Activated CD8-positive, alpha-beta T cell treated with anti-CD3 and anti-CD28 coated beads for 36 hours (primary cell): ENCODE data around the gene LIX1L. TPM values are rescaled to one million over a fixed set of nuclear protein-coding genes. Genes with fewer than 3 reads are reported as not detected.

Experiments
- ATAC-seq: fragments of 200-7000 bp; cut with Tn5 transposase; one replicate; pipeline ENCODE4 v1.10.0; 2021; ENCODE audit warnings: mild to moderate bottlenecking, moderate library complexity
- CTCF ChIA-PET: fragments of 350-600 bp; sonication (Branson Sonifier 250); formaldehyde crosslinking; loops from one replicate; lab custom pipeline; 2021; ENCODE audit warnings: antibody characterized with exemption; lab: Charles Lee
- POLR2A ChIA-PET: fragments of 350-600 bp; sonication (Branson Sonifier 250); formaldehyde crosslinking; loops from one replicate; lab custom pipeline; 2021; ENCODE audit warnings: antibody characterized with exemption; lab: Charles Lee
- DNase-seq: peaks from one replicate; pipeline ENCODE4 v3.0.0-alpha.2; 2020
- H3K27ac Mint-ChIP-seq: one replicate; pipeline ENCODE4 v1.8.0; 2021; ENCODE audit warnings: mild to moderate bottlenecking, mixed read lengths
- H3K27me3 Mint-ChIP-seq: one replicate; pipeline ENCODE4 v1.8.0; 2021; ENCODE audit warnings: mixed read lengths
- H3K36me3 Mint-ChIP-seq: one replicate; pipeline ENCODE4 v1.8.0; 2021; ENCODE audit warnings: low read depth, mixed read lengths
- H3K4me1 Mint-ChIP-seq: one replicate; pipeline ENCODE4 v1.8.0; 2021; ENCODE audit warnings: low read depth, mixed read lengths
- H3K4me3 Mint-ChIP-seq: one replicate; pipeline ENCODE4 v1.8.0; 2021; ENCODE audit warnings: mild to moderate bottlenecking, moderate library complexity, mixed read lengths
- H3K9me3 Mint-ChIP-seq: one replicate; pipeline ENCODE4 v1.8.0; 2021; ENCODE audit warnings: mixed read lengths
- CTCF ChIP-seq: fragments of 200-600 bp; IDR thresholded peaks from one replicate; pipeline ENCODE4 v1.8.0; 2022; ENCODE audit warnings: antibody characterized with exemption, mild to moderate bottlenecking
- intact Hi-C: fragments of 100-400 bp; cut with micrococcal nuclease; formaldehyde crosslinking; loops from one replicate; pipeline ENCODE4 v1.10.0; 2022
- total RNA-seq, 2 experiments: library from RNA; stranded (reverse); gene quantifications; one replicate each; pipeline ENCODE4 v1.2.3, GENCODE V29; 2021

The LIX1L gene
- total RNA-seq, 2 experiments from 2014 or later = 41.5 to 43.6 TPM

GRCh38 chr1:145908653-145909052, 49.2 kb downstream of the LIX1L start:
- Mint-ChIP-seq H3K4me1 (peaks cover 9% of the 10 kb centered on the region), H3K27me3 (no peaks in the 10 kb centered on the region), H3K36me3 (peaks cover 11% of the 10 kb centered on the region), H3K4me3 (no peak overlapping the region), H3K9me3 (no peaks in the 10 kb centered on the region), H3K27ac (no peak overlapping the region)
- ATAC-seq (no peak), DNase-seq (no peak)
- ChIA-PET POLR2A (interaction anchor here (0.8 to 2.1 kb wide), 4 partner anchors 10 to 35 kb away, joined by 3 to 10 read pairs (median 6); partner anchors contain the start of genes PEX11B and RBM8A), CTCF (interaction anchor here (0.6 to 7.0 kb wide), 10 partner anchors 16 to 97 kb away, joined by 3 to 108 read pairs (median 9); partner anchors contain the start of genes ANKRD35, NUDT17, PIAS3 and RBM8A)
- intact Hi-C loops = no loop called here
- no peak for TF ChIP-seq CTCF

GRCh38 chr1:145906954-145907753, 50.7 kb downstream of the LIX1L start:
- H3K4me1 Mint-ChIP-seq = peaks cover 5% of the 10 kb centered on the region
- no peaks in the 10 kb centered on the region for H3K27me3 Mint-ChIP-seq
- CTCF ChIA-PET = interaction anchor here (1.2 to 7.0 kb wide), 4 partner anchors 15 to 59 kb away, joined by 4 to 108 read pairs (median 18); partner anchors contain the start of genes ANKRD35 and NUDT17
- TF ChIP-seq CTCF = no peak
- H3K36me3 Mint-ChIP-seq = peaks cover 6% of the 10 kb centered on the region
- H3K27ac Mint-ChIP-seq = no peak overlapping the region
- DNase-seq (no peak), ATAC-seq (no peak)
- POLR2A ChIA-PET = interaction anchor here (1.4 kb wide), 1 partner anchor 20 kb away, joined by 9 read pairs; the partner anchor contains the start of gene RBM8A
- H3K9me3 Mint-ChIP-seq = no peaks in the 10 kb centered on the region
- intact Hi-C loops = no loop called here
- H3K4me3 Mint-ChIP-seq = no peak overlapping the region

GRCh38 chr1:145901312-145902021, 56.4 kb downstream of the LIX1L start:
- no peaks in the 10 kb centered on the region for H3K36me3 Mint-ChIP-seq
- no peak overlapping the region for H3K27ac Mint-ChIP-seq
- CTCF ChIA-PET = interaction anchor here (1.0 to 2.2 kb wide), 4 partner anchors 8 to 41 kb away, joined by 3 to 6 read pairs (median 4); partner anchors contain the start of gene ITGA10
- H3K9me3 Mint-ChIP-seq = no peaks in the 10 kb centered on the region
- no peaks in the 10 kb centered on the region for H3K4me1 Mint-ChIP-seq
- DNase-seq (no peak), ATAC-seq (no peak)
- POLR2A ChIA-PET = interaction anchor here (0.6 to 1.0 kb wide), 2 partner anchors 11 to 42 kb away, joined by 3 read pairs; partner anchors contain the start of gene PIAS3
- H3K27me3 Mint-ChIP-seq = no peaks in the 10 kb centered on the region
- H3K4me3 Mint-ChIP-seq = no peak overlapping the region
- intact Hi-C loops = no loop called here
- no peak for TF ChIP-seq CTCF

GRCh38 chr1:145898756-145899155, 59.1 kb downstream of the LIX1L start:
- POLR2A ChIA-PET = no interaction called here
- TF ChIP-seq CTCF = no peak
- intact Hi-C loops = no loop called here
- no peaks in the 10 kb centered on the region for H3K4me1 Mint-ChIP-seq
- DNase-seq (no peak), ATAC-seq (no peak)
- no peak overlapping the region for H3K27ac Mint-ChIP-seq
- no peak overlapping the region for H3K4me3 Mint-ChIP-seq
- CTCF ChIA-PET = interaction anchor here (0.7 kb wide), 1 partner anchor 52 kb away, joined by 3 read pairs; no protein-coding TSS in a partner anchor
- no peaks in the 10 kb centered on the region for H3K27me3 Mint-ChIP-seq
- H3K9me3 Mint-ChIP-seq = no peaks in the 10 kb centered on the region
- H3K36me3 Mint-ChIP-seq = no peaks in the 10 kb centered on the region
